Activated naive CD4-positive, alpha-beta T cell treated with Interleukin-2 at 50 U/mL for 16 hours (primary cell): Measurements from ENCODE around the gene PTPRZ1.

Experiments
- DNase-seq: peaks from one replicate; pipeline ENCODE4 v3.0.0-alpha.2; 2020

Gene PTPRZ1

DNA sequence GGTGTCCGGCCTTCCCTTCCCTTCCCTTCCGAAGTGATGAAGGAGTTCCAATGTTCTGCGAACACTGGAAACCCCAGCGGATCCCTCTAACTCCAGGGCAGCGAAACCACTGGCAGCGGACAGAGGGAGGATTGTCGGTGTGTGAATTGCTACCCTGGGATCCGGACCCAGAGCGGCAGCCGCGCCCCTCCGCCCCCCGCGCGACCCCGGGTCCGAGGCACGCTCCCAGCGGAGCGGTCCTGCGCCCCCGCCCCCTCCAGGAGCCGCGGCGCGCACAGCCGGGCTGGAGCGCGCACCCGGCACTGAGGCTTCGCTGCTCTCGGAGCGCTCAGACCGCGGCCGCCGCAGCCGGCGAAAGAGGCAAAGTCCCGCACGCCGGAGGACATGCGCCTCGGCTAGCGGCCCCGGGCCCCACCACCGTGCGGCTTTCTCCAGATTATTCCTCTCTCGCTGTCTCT lies at the start of gene PTPRZ1:
Gene PTPRZ1, plus strand, starts transcription at position 331 of the 458 bp plus-strand sequence. CDS start 339 bp downstream, outside the sequence.
- DNase-seq, result no peak

GRCh38 chr7:121824276-121824675 lies 48.7 kb upstream of the PTPRZ1 start:
- DNase-seq, result no peak

- no peak for DNase-seq
Observed at GRCh38 chr7:121831351-121831750, 41.6 kb upstream of the PTPRZ1 start.

GRCh38 chr7:121831801-121832200 lies 41.2 kb upstream of the PTPRZ1 start:
- DNase-seq, result no peak

GRCh38 chr7:121832347-121832746 lies 40.6 kb upstream of the PTPRZ1 start:
- no peak for DNase-seq

DNA sequence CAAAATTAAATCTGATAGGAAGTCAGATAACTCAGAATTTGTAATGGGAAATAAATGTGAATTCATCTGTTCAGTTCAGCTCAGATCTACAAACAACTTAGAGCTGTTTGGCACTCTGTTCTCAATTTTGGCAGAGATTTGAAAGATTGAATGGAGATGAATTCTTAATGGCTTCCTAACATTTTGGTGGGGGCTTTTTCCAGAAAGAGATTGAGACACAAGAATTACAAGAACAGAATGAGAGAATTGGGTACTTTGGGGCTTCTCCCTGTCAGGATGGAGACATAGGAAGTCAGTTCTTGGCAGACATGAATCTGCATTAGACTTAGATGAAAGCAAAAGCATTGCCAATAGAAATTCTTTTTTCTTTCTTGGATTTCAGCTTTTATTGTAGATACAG lies 39.0 kb upstream of the PTPRZ1 start:
- DNase-seq, result no peak

DNA sequence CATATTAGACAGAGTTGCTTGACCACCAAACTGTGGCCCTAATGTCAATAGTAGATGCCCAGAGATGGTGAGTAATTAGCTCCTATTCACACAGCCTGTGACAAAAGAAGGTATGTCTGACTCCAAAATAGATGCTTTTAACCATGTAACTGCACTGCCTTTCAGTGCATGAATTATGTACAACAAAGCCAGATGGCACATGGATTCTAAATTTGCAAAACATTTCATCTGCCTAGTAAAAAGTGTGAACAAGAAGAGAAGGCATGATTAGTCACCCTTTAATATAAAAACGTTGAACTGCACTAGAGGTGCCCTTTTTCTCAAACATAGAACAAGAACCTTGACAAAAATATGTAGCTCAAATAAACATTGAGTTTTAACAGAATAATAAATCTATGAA lies 35.5 kb upstream of the PTPRZ1 start:
- DNase-seq, result no peak

GRCh38 chr7:121847041-121847440 lies 25.9 kb upstream of the PTPRZ1 start:
- no peak for DNase-seq

DNA sequence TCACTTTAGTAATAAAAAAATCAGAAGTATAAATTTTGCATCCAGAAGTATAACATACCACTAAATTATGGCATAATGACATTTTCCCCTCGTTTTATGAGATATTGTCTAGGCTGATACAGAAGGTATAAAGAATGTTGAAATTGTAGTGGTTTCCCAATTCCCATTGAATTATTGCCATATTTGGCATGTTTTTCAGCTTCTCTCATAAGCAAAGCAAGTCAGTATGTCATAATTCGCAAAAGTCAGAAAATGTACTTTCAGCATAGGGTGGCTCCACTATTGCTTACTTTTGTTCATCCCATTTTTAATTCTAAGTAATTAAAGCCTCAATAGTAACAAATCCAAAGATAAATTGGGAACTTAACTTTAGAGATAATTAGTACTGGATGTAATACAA lies 19.7 kb upstream of the PTPRZ1 start:
- no peak for DNase-seq

GRCh38 chr7:121860953-121861352 lies 12.0 kb upstream of the PTPRZ1 start:
- DNase-seq, result no peak

- DNase-seq, result no peak
Observed at GRCh38 chr7:121862591-121862990, 10.4 kb upstream of the PTPRZ1 start.

- DNase-seq, result no peak
Observed at GRCh38 chr7:121871188-121871587, 1.8 kb upstream of the PTPRZ1 start.

DNA sequence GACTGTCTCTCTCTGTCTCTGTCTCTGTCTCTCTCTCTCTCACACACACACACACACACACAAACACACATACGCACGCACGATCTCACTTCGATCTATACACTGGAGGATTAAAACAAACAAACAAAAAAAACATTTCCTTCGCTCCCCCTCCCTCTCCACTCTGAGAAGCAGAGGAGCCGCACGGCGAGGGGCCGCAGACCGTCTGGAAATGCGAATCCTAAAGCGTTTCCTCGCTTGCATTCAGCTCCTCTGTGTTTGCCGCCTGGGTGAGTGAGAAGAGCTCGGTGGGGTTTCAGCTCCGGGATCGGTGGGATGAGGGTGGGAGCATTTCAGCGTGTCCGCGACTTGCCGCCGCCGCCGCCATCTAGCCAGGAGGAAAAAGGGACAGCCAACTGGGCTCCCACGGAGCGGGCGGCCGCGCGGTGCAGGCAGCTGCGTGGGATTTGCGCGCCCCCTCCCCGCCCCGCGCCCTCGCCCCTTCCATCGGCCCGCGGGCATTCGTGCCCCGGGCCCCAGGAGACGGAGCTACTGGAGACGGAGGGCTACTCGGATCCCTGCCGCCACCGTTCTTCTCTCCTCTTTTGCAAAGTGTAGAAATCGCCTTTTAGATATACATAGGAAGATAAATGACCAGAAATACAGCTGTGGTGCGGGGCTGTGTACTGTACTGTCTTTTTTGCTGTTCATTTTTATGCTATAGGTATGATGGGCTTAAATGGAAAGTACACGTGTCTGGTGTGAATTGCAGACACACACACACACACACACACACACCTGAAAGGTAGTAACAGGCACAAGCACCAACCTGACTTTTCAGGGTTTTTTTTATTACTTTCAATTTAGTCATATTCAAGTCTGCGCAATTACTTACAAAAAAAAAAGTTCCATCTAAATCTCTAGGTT lies 581 bp downstream of the PTPRZ1 start:
- DNase-seq, result no peak

GRCh38 chr7:121874298-121874697 lies 1.3 kb downstream of the PTPRZ1 start:
- no peak for DNase-seq

DNA sequence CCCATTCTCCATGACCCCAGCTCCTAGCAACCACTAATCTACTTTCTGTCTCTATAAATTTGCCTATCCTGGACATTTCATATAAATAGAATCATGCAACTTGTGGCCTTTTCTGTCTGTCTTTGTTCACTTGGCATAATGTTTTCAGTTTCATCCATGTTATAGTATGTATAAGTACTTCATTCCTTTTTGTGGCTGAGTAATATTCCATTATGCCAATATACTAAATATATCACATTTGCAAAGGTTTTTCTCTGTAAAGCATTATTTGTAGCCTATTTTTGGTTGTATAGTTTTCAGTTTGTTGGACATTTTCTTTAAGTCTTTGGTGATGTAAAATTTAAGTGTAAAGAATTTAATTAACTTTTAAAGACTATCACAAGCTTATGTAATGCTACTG lies 2.2 kb downstream of the PTPRZ1 start:
- DNase-seq, result no peak

GRCh38 chr7:121876656-121877500 lies 3.9 kb downstream of the PTPRZ1 start:
- no peak for DNase-seq

- DNase-seq, result no peak
Observed at GRCh38 chr7:121878918-121879464, 6.0 kb downstream of the PTPRZ1 start.

- DNase-seq, result no peak
Observed at GRCh38 chr7:121879544-121879943, 6.6 kb downstream of the PTPRZ1 start.

DNA sequence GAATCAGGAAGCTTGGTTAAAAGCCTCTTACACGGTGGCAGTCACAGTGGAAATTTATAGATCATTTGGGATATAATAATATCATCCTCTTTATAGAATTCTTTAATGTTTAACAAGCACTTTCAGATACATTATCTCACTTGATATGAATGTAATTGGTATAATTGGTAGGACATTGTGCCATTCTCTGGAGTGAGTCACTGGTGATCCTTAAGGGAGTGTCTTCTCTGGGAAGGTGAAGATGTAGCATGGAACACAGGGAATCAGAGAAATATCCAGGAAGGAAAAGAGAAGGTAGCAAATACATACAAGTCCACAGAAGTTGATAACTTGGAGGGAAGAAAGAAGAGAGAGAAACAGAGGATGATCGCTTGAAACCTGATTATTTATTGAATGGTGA lies 9.8 kb downstream of the PTPRZ1 start:
- DNase-seq, result no peak

DNA sequence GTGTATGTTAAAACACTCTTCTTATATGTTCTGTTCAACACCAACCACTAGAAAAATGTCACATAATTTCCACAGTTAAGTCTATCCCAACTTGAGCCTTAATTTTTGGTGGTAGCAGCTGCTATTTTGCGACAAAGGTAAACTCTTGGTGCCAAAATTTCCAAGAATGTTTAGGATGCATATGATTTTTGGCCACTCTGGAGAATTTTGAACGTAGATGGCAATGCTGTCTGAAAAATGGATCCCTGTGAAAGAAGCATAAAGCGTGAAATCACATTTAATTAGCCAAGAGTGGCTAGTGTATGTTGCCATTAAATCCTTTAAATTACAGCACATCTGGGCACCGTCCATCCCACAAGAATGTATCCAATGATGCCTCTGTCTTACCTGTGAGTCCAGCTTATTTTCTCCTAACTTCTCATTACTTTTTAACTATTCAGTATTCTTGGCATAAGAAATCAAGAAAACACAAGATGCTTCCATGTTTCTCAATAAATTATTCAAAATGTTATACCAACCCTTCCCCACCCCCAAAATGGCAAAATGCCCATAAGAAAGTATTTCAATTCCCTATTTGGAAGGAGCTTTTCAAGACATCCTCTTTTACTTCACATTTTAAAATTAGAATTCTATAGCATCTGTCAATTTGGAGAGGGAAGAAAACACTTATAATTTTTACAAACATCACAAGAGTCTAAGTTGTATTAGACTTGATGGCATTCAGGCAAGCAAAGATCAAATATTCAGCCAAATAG lies 12.4 kb downstream of the PTPRZ1 start:
- DNase-seq, result no peak

DNA sequence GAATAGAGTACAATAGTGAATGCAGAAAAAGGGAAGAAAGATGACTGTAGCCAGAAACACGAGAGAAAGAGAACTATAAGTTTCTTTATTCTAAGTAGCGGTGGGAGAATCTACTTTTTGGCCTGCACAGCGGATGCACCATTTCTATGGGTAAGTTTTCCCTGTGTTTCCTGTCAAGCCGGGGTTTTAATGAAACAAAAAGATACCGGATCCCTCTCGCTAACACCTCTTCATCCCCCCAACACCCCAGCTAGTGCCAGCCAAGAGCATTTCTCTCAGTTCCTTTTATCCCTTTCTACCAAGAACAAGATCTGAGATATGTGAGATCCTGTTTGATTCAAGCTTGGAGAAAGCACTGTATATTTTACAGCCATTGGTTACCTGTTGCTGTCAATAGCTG lies 14.7 kb downstream of the PTPRZ1 start:
- DNase-seq, result no peak

DNA sequence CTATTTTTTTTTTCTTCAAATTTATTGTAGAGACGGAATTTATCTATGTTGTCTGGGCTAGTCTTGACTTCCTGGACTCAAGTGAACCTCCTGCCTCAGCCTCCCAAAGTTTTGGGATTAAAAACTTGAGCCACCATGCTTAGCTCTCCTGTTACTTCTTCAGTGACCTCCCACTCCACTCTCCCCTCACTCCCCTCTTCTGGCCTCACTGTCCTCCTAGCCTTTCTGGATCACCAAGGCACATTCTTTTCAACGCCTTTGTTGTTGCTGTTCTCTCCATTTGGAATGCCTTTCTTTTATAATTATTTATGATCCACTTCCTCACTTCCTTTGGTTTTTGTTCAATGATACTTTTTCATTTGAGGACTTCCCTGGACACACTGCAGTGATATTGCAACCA lies 17.9 kb downstream of the PTPRZ1 start:
- DNase-seq, result no peak

DNA sequence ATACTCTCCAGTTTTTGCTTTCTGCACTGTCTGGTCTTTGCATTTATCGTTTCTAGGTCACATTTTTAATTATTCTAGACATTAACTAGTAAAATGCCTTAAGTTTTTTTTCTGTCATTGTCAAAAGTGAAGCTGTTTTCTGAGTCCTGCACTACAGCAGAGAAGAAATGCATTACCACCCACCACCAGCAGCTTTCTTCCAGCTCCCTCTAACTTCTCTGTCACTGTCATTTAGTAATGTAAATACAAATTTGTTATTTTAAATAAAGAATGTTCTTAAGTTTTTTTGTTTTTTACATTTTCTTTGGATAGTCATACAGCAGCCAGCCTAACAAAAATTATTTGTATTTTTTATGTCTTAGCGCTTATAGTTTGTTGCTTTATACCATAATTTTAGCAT lies 18.8 kb downstream of the PTPRZ1 start:
- DNase-seq, result no peak
